GM10248 (cell line): ENCODE measurements around the gene DDB1.
A peak's percentile ranks its signal among the peaks of the same experiment; 100 is the strongest.

Experiments
- CTCF ChIA-PET: fragments of 300-600 bp; sonication (Branson Sonifier 250); formaldehyde crosslinking; extraction: SDS; loops from one replicate; lab custom pipeline; 2021; ENCODE audit warnings: antibody characterized with exemption; lab: Yijun Ruan, JAX
- POLR2A ChIA-PET: fragments of 350-650 bp; sonication (Branson Sonifier 250); formaldehyde crosslinking; extraction: SDS; loops from one replicate; lab custom pipeline; 2020; ENCODE audit warnings: antibody characterized with exemption; lab: Yijun Ruan, JAX
- DNase-seq: peaks from one replicate; pipeline ENCODE4 v3.0.0; 2012; ENCODE audit errors: extremely low spot score
- TF ChIP-seq, protein P1 (sequence below): IDR thresholded peaks from 2 replicates; pipeline ENCODE4 v1.5.1; 2012; ENCODE audit warnings: mild to moderate bottlenecking, low read depth; ENCODE audit errors: extremely low read depth, missing control alignments, control extremely low read depth

DDB1 gene

DNA sequence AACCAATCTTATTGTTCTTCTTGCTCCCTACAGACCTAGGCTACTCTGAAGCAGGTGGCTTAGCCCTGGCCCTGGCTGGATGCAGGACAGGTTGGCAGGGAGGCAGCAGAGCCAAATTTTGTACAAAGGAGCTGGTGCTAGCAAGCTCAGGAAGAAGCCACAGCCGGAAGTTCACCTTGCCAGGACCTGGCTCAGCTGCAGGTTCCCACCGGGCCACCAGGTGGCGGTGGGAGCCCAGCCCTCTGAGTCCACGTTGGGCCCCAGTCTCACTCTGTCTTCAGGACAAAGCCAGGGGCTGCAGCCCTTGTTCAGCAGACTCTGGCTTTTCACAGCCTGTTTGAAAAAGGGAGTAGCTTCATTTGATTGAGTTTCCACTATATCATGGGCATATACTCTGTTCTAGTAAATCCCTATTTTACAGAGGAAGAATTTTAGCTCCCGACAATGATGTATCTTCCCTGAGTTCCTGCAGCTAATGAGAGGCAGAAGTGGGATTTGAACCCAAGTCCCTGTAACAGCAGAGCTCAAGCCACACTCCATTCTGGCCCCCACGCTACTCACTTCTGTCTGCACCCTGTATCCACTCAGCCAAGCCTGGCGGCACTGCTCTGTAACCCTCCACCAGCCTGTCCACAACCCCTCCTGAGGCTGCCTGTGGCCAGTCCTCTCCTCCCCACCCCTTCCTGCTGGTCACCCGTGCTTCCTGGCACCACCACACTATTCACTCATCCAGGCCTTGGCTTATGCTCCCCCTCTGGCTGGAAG lies 3.4 kb upstream of the DDB1 start:
- TF ChIP-seq, protein P1, sequence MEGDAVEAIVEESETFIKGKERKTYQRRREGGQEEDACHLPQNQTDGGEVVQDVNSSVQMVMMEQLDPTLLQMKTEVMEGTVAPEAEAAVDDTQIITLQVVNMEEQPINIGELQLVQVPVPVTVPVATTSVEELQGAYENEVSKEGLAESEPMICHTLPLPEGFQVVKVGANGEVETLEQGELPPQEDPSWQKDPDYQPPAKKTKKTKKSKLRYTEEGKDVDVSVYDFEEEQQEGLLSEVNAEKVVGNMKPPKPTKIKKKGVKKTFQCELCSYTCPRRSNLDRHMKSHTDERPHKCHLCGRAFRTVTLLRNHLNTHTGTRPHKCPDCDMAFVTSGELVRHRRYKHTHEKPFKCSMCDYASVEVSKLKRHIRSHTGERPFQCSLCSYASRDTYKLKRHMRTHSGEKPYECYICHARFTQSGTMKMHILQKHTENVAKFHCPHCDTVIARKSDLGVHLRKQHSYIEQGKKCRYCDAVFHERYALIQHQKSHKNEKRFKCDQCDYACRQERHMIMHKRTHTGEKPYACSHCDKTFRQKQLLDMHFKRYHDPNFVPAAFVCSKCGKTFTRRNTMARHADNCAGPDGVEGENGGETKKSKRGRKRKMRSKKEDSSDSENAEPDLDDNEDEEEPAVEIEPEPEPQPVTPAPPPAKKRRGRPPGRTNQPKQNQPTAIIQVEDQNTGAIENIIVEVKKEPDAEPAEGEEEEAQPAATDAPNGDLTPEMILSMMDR = peak; percentile 97
- DNase-seq = peak; percentile 92
- POLR2A ChIA-PET = interaction anchor here (0.5 to 1.3 kb wide), 8 partner anchors 9 to 48 kb away, joined by 3 to 8 read pairs (median 4); partner anchors contain the start of genes CYB561A3 and TMEM138
- CTCF ChIA-PET = interaction anchor here (0.6 to 14.3 kb wide), 41 partner anchors 8 to 437 kb away, joined by 3 to 501 read pairs (median 5); partner anchors contain the start of genes CPSF7, CYB561A3, SDHAF2 and TMEM138

DNA sequence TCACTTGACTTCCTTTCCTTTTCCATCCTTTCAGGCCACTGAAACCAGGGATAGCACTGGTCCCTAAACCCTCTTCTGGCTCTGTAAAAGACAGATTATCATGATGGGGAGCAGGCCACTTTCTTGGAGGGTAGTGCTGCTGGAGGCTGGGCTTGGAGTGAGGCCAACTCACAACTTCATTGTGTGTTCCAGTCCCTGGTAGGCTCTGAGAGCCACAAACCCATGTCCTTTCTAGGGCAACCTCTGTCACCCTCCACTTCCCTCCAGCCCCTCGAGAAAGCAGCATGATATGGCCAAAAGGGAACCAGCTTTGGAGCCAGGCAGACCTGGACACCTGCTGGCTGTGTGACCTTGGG lies 2.4 kb upstream of the DDB1 start:
- POLR2A ChIA-PET = interaction anchor here (0.9 kb wide), 2 partner anchors 8 to 21 kb away, joined by 4 to 5 read pairs; no protein-coding TSS in a partner anchor
- no peak for DNase-seq
- CTCF ChIA-PET = interaction anchor here (0.9 to 14.3 kb wide), 21 partner anchors 8 to 252 kb away, joined by 3 to 501 read pairs (median 9); partner anchors contain the start of genes CPSF7, CYB561A3, SDHAF2 and TMEM138
- TF ChIP-seq, protein P1 = no peak

DNA sequence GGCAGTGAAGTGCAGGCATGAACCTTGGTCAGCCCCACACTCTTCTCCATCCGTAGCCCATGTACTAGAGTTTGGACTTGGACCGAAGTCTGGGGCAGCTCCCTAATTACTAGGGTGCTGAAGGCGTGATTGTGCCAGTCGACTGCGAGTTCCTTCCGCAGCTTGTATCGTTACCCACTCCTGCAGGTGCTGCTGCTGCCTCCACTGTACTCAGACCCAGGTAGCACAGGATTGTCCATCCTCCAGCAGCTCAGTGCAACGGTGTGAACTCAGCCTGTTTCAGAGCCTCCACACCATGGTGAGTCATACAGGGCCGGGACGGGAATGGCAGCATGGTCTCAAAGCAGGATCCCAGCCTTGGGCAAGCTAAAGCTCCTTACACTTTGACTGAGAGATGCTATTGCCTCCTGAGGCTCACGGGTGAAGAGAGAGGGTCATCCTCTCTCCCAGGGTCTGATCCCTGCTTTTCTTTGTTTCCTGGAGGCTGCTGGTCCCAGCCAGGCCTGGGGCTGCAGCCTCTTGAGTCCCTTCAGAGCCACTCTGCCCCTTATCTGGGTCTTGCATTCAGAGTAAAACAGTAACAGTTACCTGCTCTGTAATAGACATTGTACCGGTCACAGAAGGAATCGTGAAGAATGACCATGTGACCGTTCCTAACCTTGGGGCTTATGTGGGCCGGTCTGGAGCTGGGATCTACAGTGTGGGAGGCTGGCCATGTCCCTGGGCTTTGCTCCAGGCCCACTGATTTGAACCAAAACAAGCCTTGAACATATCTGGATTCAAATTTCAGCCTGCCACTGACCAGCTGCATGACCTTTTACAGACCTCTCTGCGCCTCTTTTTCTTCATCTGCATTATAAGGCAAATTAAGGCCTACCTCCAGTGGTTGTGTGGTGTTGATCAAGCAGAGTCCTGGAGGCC lies 1.8 kb upstream of the DDB1 start:
- ChIA-PET CTCF (interaction anchor here (1.0 to 14.3 kb wide), 10 partner anchors 8 to 100 kb away, joined by 3 to 501 read pairs (median 24); partner anchors contain the start of genes CPSF7, CYB561A3, SDHAF2 and TMEM138), POLR2A (interaction anchor here (0.6 to 1.1 kb wide), 3 partner anchors 21 to 27 kb away, joined by 3 to 5 read pairs (median 4); partner anchors contain the start of gene CYB561A3)
- TF ChIP-seq, protein P1 = no peak
- DNase-seq = no peak

DNA sequence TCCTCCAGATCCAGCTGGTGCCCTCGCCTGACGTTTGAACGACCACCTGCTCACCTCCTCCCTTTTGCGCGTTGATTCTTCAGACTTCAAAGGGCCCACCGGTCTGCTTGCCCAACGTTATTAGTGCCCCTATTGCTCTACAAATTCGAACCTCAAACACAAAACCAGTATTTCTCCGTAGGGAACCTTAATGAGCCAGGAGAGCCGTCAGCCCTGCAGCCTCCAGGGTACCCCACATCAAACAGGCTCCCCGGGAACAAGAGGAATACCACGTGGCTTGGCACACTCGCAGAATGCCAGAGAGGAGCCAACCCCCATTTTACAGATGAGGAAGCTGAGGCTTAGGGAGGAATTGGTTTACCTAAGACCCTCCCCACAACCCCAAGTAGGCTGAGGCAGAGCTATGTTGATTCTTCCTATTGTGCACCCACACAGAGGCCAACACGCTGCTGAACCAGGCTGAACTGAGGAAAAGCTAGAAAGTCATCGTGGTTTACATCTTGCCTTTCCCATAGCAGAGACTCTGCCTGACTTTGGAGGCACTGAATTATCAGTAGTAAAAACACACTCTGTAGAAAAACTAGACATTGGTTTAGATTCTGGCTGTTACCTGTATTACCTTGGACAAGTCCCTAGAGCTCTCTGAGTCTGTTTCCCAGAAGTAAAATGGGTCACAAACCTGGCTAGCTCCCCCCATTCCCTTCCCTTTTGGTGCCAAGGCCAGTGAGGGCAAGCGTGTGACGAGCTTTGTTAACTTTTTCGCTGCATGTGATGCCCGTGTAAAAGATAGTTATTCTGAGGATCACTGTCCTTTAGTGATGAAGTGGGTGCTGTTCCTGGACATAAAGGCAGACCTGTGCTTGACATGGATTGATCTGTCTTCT lies 887 bp upstream of the DDB1 start:
- TF ChIP-seq, protein P1 = no peak
- no peak for DNase-seq
- ChIA-PET POLR2A (interaction anchor here (0.6 to 1.1 kb wide), 3 partner anchors 22 to 27 kb away, joined by 3 to 5 read pairs (median 4); partner anchors contain the start of gene CYB561A3), CTCF (interaction anchor here (1.0 to 14.3 kb wide), 8 partner anchors 8 to 101 kb away, joined by 3 to 501 read pairs (median 6); partner anchors contain the start of genes CYB561A3, TMEM138 and TMEM216)

DNA sequence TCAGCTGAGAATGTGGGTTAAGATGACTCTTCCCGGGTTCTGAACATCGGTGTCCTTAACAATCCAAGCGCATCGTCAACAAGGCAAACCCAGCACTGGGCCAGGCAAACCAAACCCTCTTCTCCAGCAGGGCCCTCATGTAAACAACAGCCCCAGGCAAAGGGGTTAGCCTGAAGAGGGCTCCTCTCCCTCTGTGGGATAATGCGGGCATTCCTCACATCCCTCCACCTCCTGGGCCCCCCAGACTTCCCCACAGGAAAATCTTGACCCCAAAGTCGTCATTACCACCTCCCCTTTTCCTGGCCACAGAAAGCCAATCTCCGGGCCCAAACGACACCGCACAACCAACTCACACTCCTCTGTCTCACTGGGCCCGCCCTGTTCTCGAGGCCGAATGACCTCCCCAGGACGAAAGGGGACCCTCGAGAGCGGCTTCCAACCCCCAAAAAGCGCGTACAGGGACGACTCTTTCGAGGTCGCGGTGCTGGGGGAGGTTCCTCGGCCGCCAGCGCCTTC lies 566 bp downstream of the DDB1 start:
- no peak for DNase-seq
- TF ChIP-seq, protein P1 = no peak
- ChIA-PET POLR2A (interaction anchor here (1.6 kb wide), 1 partner anchor 10 kb away, joined by 6 read pairs; no protein-coding TSS in a partner anchor), CTCF (interaction anchor here (1.2 to 6.5 kb wide), 2 partner anchors 53 to 384 kb away, joined by 3 to 48 read pairs; no protein-coding TSS in a partner anchor)
